HL-60 (cell line): ENCODE measurements around the gene PTTG1IP2.

Source experiments
- DNase-seq, 2 experiments: peaks; one replicate each; pipeline ENCODE4 v3.0.0-alpha.2; 2010 to 2020; ENCODE audit warnings: low read depth in 1 of 2, low spot score in 1 of 2
- H3K27ac ChIP-seq: fragments of 250-450 bp; sonication (Bioruptor Pico); replicated peaks from 2 replicates; pipeline ENCODE4 v1.5.1; 2020; ENCODE audit warnings: mild to moderate bottlenecking, moderate library complexity
- H3K27me3 ChIP-seq: fragments of 250-450 bp; sonication (Bioruptor Pico); 2 replicates; pipeline ENCODE4 v1.5.1; 2021; ENCODE audit warnings: mild to moderate bottlenecking, moderate library complexity; ENCODE audit not compliant: insufficient read depth, poor library complexity, severe bottlenecking
- H3K4me3 ChIP-seq: replicated peaks from 2 replicates; pipeline ENCODE4 v1.5.1; 2011; ENCODE audit warnings: mild to moderate bottlenecking, control low read depth, low read length; ENCODE audit not compliant: insufficient read depth
- GABPA ChIP-seq: IDR thresholded peaks from 2 replicates; pipeline ENCODE4 v1.6.1; 2012; ENCODE audit warnings: low read depth
- POLR2AphosphoS5 ChIP-seq: IDR thresholded peaks from 2 replicates; pipeline ENCODE4 v1.6.1; 2012; ENCODE audit warnings: low read depth
- SPI1 ChIP-seq: IDR thresholded peaks from 2 replicates; pipeline ENCODE4 v1.6.1; 2012; ENCODE audit warnings: low read depth, mild to moderate bottlenecking, borderline replicate concordance
- TF ChIP-seq, protein P1 (sequence below): IDR thresholded peaks from one replicate; pipeline ENCODE4 v1.5.1; 2011; ENCODE audit warnings: low read length, control low read depth, inconsistent platforms; ENCODE audit not compliant: insufficient read depth
- TF ChIP-seq, protein P2 (sequence below): IDR thresholded peaks from 2 replicates; pipeline ENCODE4 v1.6.1; 2012; ENCODE audit warnings: low read depth; ENCODE audit not compliant: insufficient replicate concordance

Gene PTTG1IP2

DNA sequence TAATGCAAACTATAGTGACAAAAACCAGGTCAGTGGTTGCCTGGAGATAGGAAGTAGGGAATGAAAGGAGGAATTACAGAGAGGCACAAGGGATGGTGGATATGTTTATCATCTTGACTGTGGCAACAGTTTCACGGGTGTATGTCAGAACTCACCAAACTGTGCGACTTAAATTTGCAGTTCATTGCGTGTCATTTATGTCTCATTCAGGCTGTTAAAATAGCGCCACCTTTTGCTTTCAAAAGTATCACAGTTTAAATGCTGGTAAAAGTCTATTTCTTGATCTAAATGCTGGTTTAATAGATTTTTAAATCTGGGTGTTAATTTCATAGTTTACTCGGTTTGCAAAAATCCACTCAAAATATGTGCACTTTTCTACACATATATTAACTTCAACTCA is 51.0 kb downstream of the PTTG1IP2 start:
- Histone ChIP-seq H3K27ac (no peak overlapping the region), H3K4me3 (no peak overlapping the region), H3K27me3 (no peaks in the 10 kb centered on the region)
- TF ChIP-seq, protein P1, sequence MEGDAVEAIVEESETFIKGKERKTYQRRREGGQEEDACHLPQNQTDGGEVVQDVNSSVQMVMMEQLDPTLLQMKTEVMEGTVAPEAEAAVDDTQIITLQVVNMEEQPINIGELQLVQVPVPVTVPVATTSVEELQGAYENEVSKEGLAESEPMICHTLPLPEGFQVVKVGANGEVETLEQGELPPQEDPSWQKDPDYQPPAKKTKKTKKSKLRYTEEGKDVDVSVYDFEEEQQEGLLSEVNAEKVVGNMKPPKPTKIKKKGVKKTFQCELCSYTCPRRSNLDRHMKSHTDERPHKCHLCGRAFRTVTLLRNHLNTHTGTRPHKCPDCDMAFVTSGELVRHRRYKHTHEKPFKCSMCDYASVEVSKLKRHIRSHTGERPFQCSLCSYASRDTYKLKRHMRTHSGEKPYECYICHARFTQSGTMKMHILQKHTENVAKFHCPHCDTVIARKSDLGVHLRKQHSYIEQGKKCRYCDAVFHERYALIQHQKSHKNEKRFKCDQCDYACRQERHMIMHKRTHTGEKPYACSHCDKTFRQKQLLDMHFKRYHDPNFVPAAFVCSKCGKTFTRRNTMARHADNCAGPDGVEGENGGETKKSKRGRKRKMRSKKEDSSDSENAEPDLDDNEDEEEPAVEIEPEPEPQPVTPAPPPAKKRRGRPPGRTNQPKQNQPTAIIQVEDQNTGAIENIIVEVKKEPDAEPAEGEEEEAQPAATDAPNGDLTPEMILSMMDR: no peak
- TF ChIP-seq SPI1: no peak
- no peak for TF ChIP-seq POLR2AphosphoS5
- TF ChIP-seq, protein P2, sequence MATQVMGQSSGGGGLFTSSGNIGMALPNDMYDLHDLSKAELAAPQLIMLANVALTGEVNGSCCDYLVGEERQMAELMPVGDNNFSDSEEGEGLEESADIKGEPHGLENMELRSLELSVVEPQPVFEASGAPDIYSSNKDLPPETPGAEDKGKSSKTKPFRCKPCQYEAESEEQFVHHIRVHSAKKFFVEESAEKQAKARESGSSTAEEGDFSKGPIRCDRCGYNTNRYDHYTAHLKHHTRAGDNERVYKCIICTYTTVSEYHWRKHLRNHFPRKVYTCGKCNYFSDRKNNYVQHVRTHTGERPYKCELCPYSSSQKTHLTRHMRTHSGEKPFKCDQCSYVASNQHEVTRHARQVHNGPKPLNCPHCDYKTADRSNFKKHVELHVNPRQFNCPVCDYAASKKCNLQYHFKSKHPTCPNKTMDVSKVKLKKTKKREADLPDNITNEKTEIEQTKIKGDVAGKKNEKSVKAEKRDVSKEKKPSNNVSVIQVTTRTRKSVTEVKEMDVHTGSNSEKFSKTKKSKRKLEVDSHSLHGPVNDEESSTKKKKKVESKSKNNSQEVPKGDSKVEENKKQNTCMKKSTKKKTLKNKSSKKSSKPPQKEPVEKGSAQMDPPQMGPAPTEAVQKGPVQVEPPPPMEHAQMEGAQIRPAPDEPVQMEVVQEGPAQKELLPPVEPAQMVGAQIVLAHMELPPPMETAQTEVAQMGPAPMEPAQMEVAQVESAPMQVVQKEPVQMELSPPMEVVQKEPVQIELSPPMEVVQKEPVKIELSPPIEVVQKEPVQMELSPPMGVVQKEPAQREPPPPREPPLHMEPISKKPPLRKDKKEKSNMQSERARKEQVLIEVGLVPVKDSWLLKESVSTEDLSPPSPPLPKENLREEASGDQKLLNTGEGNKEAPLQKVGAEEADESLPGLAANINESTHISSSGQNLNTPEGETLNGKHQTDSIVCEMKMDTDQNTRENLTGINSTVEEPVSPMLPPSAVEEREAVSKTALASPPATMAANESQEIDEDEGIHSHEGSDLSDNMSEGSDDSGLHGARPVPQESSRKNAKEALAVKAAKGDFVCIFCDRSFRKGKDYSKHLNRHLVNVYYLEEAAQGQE: no peak
- no peak for TF ChIP-seq GABPA
- no peak for DNase-seq

DNA sequence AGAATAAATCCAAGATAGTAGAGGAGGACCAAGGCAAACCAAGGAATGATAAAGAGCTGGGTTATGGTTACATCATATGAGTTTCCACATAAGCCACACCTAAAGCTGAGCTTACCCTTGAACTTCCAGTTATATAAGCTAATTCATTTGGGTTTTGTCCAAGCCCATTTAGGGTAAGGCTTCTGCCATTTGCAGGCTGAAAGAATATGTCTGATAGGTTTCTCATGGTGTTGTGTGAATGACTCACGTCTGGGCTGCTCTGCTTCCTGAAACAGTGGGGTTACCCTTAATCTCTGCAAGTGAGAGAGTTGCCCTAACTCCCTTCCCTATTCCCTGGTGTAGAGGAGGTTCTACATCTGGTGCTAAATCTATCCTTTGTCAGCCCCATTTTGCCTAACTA is 60.8 kb downstream of the PTTG1IP2 start:
- DNase-seq: no peak
- Histone ChIP-seq H3K27ac (no peak overlapping the region), H3K27me3 (no peaks in the 10 kb centered on the region), H3K4me3 (no peak overlapping the region)
- TF ChIP-seq POLR2AphosphoS5: no peak
- TF ChIP-seq, protein P1: no peak

DNA sequence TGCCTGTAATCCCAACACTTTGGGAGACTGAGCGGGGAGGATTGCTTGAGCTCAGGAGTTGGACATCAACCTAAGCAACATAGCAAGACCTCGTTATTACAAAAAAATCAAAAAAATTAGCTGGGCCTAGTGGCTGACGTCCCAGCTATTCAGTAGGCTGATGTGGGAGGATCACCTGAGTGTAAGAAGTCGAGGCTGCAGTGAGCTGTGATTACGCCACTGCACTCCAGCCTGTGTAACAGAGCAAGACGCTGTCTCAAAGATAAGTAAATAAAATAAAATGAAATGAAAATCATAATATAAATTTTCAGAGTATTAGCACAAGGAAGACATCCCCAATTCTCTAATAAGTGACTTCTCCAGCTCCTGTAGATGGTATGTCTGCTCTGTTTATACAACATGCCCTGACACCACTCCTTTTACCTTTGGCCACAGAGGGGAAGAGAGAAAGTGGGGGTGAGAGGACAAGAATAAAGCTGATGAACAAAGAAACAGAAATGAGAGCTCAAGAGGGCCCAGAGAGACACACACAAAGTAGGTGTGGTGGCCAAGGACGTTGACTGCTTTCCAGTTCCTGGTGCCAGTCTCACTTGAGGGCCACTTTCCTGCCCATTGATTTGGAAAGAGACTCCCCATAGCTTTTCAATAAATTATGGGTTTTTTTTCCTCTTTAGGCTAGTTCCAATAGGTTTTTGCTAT is 62.9 kb downstream of the PTTG1IP2 start:
- no peak overlapping the region for H3K4me3 ChIP-seq
- H3K27ac ChIP-seq: no peak overlapping the region
- TF ChIP-seq SPI1 (no peak), POLR2AphosphoS5 (no peak), GABPA (no peak)
- TF ChIP-seq, protein P1: no peak
- TF ChIP-seq, protein P2: no peak
- H3K27me3 ChIP-seq: no peaks in the 10 kb centered on the region
- no peak for DNase-seq

DNA sequence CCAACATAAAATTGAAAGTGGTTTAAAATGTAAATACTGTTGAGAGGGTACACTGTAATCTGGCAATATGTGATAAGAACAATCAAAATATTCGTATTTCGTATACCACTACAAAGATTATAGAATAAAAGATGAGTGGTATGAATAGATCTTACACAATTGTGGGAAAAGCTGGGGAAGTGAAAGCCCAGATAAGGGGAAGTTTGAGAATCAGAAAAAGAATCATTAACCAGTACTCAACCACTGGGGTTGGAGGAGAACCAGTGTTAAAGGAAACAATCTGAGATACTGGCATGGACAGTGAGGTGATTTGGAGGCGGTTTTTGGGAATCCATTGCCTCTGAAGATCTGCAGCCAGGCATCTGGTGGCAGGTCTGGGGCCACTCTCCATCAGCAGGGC is 67.0 kb downstream of the PTTG1IP2 start:
- Histone ChIP-seq H3K27ac (no peak overlapping the region), H3K27me3 (peaks cover 3% of the 10 kb centered on the region), H3K4me3 (no peak overlapping the region)
- DNase-seq: no peak
- TF ChIP-seq POLR2AphosphoS5 (no peak), SPI1 (no peak), GABPA (no peak)
- TF ChIP-seq, protein P2: no peak
- TF ChIP-seq, protein P1: no peak
